IMR-90 (cell line): ENCODE results near the gene NFIX. TPM values are rescaled to one million over a fixed set of nuclear protein-coding genes. Genes with fewer than 3 reads are reported as not detected.

ENCODE experiments used
- ATAC-seq: fragments of 200-7000 bp; cut with Tn5 transposase; 2 replicates; pipeline ENCODE4 v1.9.1; 2020; ENCODE audit warnings: low read depth, mild to moderate bottlenecking, moderate library complexity
- BruUV-seq: library from RNA; stranded (reverse); fragments of 400-500 nt; replicated peaks from 2 replicates; lab custom pipeline; 2021; lab: Mats Ljungman, UMichigan
- CTCF ChIA-PET: fragments of 300-600 bp; formaldehyde crosslinking; extraction: SDS; loops from one replicate; lab custom pipeline; 2021; ENCODE audit warnings: antibody characterized with exemption; lab: Yijun Ruan, JAX
- POLR2A ChIA-PET: fragments of 300-600 bp; sonication (Branson Sonifier 250); formaldehyde crosslinking; loops from one replicate; lab custom pipeline; 2022; ENCODE audit warnings: antibody characterized with exemption; ENCODE audit not compliant: unreplicated experiment; lab: Charles Lee
- DNase-seq: peaks from one replicate; pipeline ENCODE4 v3.0.0; 2013
- H2AFZ ChIP-seq: replicated peaks from 2 replicates; pipeline ENCODE3; 2013; ENCODE audit warnings: low read length, mild to moderate bottlenecking; ENCODE audit not compliant: poor library complexity
- H2AK5ac ChIP-seq: 2 replicates; pipeline ENCODE4 v1.6.1; 2013; ENCODE audit warnings: low read depth, low read length, inconsistent platforms
- H2AK9ac ChIP-seq: replicated peaks from 2 replicates; pipeline ENCODE3; 2013; ENCODE audit warnings: mild to moderate bottlenecking, low read depth, low read length, moderate library complexity; ENCODE audit not compliant: poor library complexity
- H2BK120ac ChIP-seq: 2 replicates; pipeline ENCODE4 v1.6.1; 2013; ENCODE audit warnings: low read depth, low read length, inconsistent platforms
- H2BK15ac ChIP-seq: 3 replicates; pipeline ENCODE4 v1.6.1; 2013; ENCODE audit warnings: low read depth, low read length, inconsistent platforms
- H2BK20ac ChIP-seq: 2 replicates; pipeline ENCODE4 v1.6.1; 2013; ENCODE audit warnings: low read depth, mild to moderate bottlenecking, inconsistent platforms, low read length, moderate library complexity
- H2BK5ac ChIP-seq: 2 replicates; pipeline ENCODE4 v1.6.1; 2013; ENCODE audit warnings: mild to moderate bottlenecking, low read depth, low read length, inconsistent platforms; ENCODE audit not compliant: poor library complexity, severe bottlenecking
- H3K14ac ChIP-seq: replicated peaks from 2 replicates; pipeline ENCODE4 v1.6.1; 2013; ENCODE audit warnings: low read depth, low read length, inconsistent platforms
- H3K18ac ChIP-seq: 2 replicates; pipeline ENCODE4 v1.6.1; 2013; ENCODE audit warnings: low read depth, low read length, control low read depth
- H3K23ac ChIP-seq: 2 replicates; pipeline ENCODE4 v1.6.1; 2013; ENCODE audit warnings: low read depth, low read length, inconsistent platforms
- H3K27ac ChIP-seq: 2 replicates; pipeline ENCODE4 v1.5.1; 2013; ENCODE audit warnings: mild to moderate bottlenecking, control low read depth, low read length; ENCODE audit not compliant: insufficient read depth
- H3K27me3 ChIP-seq: 2 replicates; pipeline ENCODE4 v1.6.1; 2013; ENCODE audit warnings: low read length; ENCODE audit not compliant: control insufficient read depth, insufficient read depth
- H3K36me3 ChIP-seq: 2 replicates; pipeline ENCODE4 v1.6.1; 2013; ENCODE audit warnings: low read length, mixed read lengths; ENCODE audit not compliant: control insufficient read depth, insufficient read depth
- H3K4ac ChIP-seq: 2 replicates; pipeline ENCODE4 v1.6.1; 2013; ENCODE audit warnings: low read depth, low read length, inconsistent platforms
- H3K4me1 ChIP-seq: 2 replicates; pipeline ENCODE4 v1.6.1; 2013; ENCODE audit warnings: low read length, mixed read lengths; ENCODE audit not compliant: control insufficient read depth, insufficient read depth
- H3K4me2 ChIP-seq: 2 replicates; pipeline ENCODE4 v1.6.1; 2013; ENCODE audit warnings: low read depth, mild to moderate bottlenecking, control low read depth, low read length, moderate library complexity
- H3K4me3 ChIP-seq: 2 replicates; pipeline ENCODE4 v1.5.1; 2013; ENCODE audit warnings: low read depth, mild to moderate bottlenecking, control low read depth, low read length, moderate library complexity; ENCODE audit not compliant: insufficient read depth
- H3K56ac ChIP-seq: 2 replicates; pipeline ENCODE4 v1.6.1; 2013; ENCODE audit warnings: low read length, inconsistent platforms; ENCODE audit not compliant: insufficient read depth; ENCODE audit errors: extremely low read depth
- H3K79me1 ChIP-seq, 2 experiments: 2 replicates each; pipeline ENCODE4 v1.6.1; 2013; ENCODE audit warnings: low read length in 2 of 2, inconsistent platforms in 1 of 2, low read depth in 1 of 2
- H3K9ac ChIP-seq: 2 replicates; pipeline ENCODE4 v1.6.1; 2013; ENCODE audit warnings: low read depth, low read length, control low read depth
- H3K9me1 ChIP-seq: 2 replicates; pipeline ENCODE4 v1.6.1; 2013; ENCODE audit warnings: low read length, inconsistent platforms; ENCODE audit not compliant: insufficient read depth
- H3K9me3 ChIP-seq: 2 replicates; pipeline ENCODE4 v1.6.1; 2013; ENCODE audit warnings: low read length; ENCODE audit not compliant: control insufficient read depth, insufficient read depth
- H4K20me1 ChIP-seq: 2 replicates; pipeline ENCODE4 v1.6.1; 2013; ENCODE audit warnings: low read length, inconsistent platforms; ENCODE audit not compliant: insufficient read depth
- H4K5ac ChIP-seq: 2 replicates; pipeline ENCODE4 v1.6.1; 2013; ENCODE audit warnings: mild to moderate bottlenecking, low read depth, low read length, control low read depth
- H4K8ac ChIP-seq, 2 experiments: 2 replicates each; pipeline ENCODE4 v1.6.1; 2013; ENCODE audit warnings: low read depth in 2 of 2, low read length in 2 of 2, control low read depth in 1 of 2, inconsistent platforms in 1 of 2
- H4K91ac ChIP-seq: 2 replicates; pipeline ENCODE4 v1.6.1; 2013; ENCODE audit warnings: low read depth, low read length, inconsistent platforms; ENCODE audit not compliant: insufficient read depth
- BHLHE40 ChIP-seq: fragments of 150-350 bp; IDR thresholded peaks from 2 replicates; pipeline ENCODE4 v1.6.1; 2016; ENCODE audit warnings: mild to moderate bottlenecking, low read depth, low read length
- CEBPB ChIP-seq: IDR thresholded peaks from 2 replicates; pipeline ENCODE4 v1.6.1; 2012; ENCODE audit warnings: low read depth, low read length, improper control_type of control experiment
- CHD1 ChIP-seq: IDR thresholded peaks from 2 replicates; pipeline ENCODE4 v1.6.1; 2012; ENCODE audit warnings: low read depth, low read length, improper control_type of control experiment
- FOS ChIP-seq: fragments of 150-350 bp; IDR thresholded peaks from 2 replicates; pipeline ENCODE4 v1.6.1; 2016; ENCODE audit warnings: low read depth, low read length
- MAFK ChIP-seq: IDR thresholded peaks from 2 replicates; pipeline ENCODE4 v1.6.1; 2012; ENCODE audit warnings: low read depth, low read length, improper control_type of control experiment
- MAZ ChIP-seq: IDR thresholded peaks from 2 replicates; pipeline ENCODE4 v1.6.1; 2012; ENCODE audit warnings: low read depth, mild to moderate bottlenecking, low read length, improper control_type of control experiment, moderate library complexity, borderline replicate concordance
- MXI1 ChIP-seq: IDR thresholded peaks from 2 replicates; pipeline ENCODE4 v1.6.1; 2012; ENCODE audit warnings: low read depth, mild to moderate bottlenecking, low read length, moderate library complexity, borderline replicate concordance
- NFE2L2 ChIP-seq: fragments of 150-350 bp; IDR thresholded peaks from 2 replicates; pipeline ENCODE4 v1.6.1; 2016; ENCODE audit warnings: low read depth, mild to moderate bottlenecking, low read length
- POLR2A ChIP-seq: IDR thresholded peaks from 2 replicates; pipeline ENCODE4 v1.6.1; 2012; ENCODE audit warnings: mild to moderate bottlenecking, low read depth, low read length
- RAD21 ChIP-seq: IDR thresholded peaks from 2 replicates; pipeline ENCODE4 v1.6.1; 2012; ENCODE audit warnings: low read length, improper control_type of control experiment
- RFX5 ChIP-seq: IDR thresholded peaks from 2 replicates; pipeline ENCODE4 v1.8.0; 2012; ENCODE audit warnings: low read depth, mild to moderate bottlenecking, low read length, moderate library complexity
- SMC3 ChIP-seq: fragments of 150-350 bp; IDR thresholded peaks from 2 replicates; pipeline ENCODE4 v1.6.1; 2016; ENCODE audit warnings: low read depth, mild to moderate bottlenecking, antibody characterized with exemption, low read length, moderate library complexity
- WGBS, 2 experiments: methylation state at CpG; one replicate each; pipeline versions ENCODE4 v1.1.5 to v1.1.7; 2013; ENCODE audit warnings: missing lambda C conversion rate in 2 of 2; ENCODE audit not compliant: insufficient read length in 1 of 2; ENCODE audit errors: extremely low coverage in 2 of 2; 5-methylcytosine and 5-hydroxymethylcytosine counted together
- dilution Hi-C: fragments of 300-500 bp; cut with HindIII; formaldehyde crosslinking; loops from one replicate; pipeline ENCODE4 v1.14.3; 2018; ENCODE audit warnings: low sequenced_read_pairs; ENCODE audit not compliant: unreplicated experiment
- in situ Hi-C: fragments of 300-500 bp; cut with MboI; formaldehyde crosslinking; loops from 3 replicates; pipeline ENCODE4 v1.14.3; 2019; ENCODE audit warnings: low sequenced_read_pairs, inconsistent platforms, mixed read lengths
- intact Hi-C: fragments of 100-400 bp; cut with micrococcal nuclease; formaldehyde crosslinking; loops from 2 replicates; pipeline ENCODE4 v1.10.0; 2022
- polyA plus RNA-seq, 3 experiments: library from polyadenylated mRNA; depleted of rRNA; stranded (reverse); fragments of >200 nt; gene quantifications; 2 replicates each; pipeline ENCODE4 v1.2.3, GENCODE V29; 2012; ENCODE audit warnings: low replicate concordance in 1 of 3
- total RNA-seq: library from RNA; depleted of rRNA; stranded (reverse); fragments of >200 nt; gene quantifications from 2 replicates; pipeline ENCODE4 v1.2.3, GENCODE V29; 2012
- TF ChIP-seq, protein P1 (sequence below): conservative IDR thresholded peaks from 2 replicates; pipeline ENCODE4 v1.5.1; 2012; ENCODE audit warnings: mild to moderate bottlenecking, low read depth, low read length, improper control_type of control experiment
- TF ChIP-seq, protein P2 (sequence below): fragments of 150-350 bp; IDR thresholded peaks from 2 replicates; pipeline ENCODE4 v1.6.1; 2017; ENCODE audit warnings: mild to moderate bottlenecking, antibody characterized with exemption, low read length, low read depth

Gene NFIX
- total and polyA plus RNA-seq, 2 of the 4 experiments (the other 2 are of a cell fraction), result 10.2 to 47.7 TPM

DNA sequence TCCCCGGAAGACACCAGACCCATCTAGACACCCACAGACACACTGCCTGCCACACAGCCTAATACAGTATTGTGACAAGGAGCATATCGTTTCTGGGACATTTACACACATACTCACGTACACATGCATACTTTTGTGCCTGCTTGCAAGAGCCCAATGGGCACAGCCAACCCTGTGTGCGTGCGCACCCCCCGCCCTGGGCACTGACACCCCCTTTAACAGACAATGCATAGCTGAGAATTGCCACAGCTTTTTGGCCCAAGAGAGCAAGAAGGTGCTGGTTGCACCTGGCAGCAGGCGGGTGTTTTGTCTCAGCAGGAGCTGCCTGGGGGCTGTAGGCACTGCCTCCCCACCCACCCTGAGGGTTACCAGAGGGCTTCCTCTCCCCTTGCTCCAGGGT, 1.7 kb upstream of the NFIX start:
- BruUV-seq, result no TSS peak
- Histone ChIP-seq H4K8ac (no peak overlapping the region), H2AFZ (no peak overlapping the region), H3K18ac (no peak overlapping the region), H3K9ac (no peak overlapping the region), H3K27ac (no peak overlapping the region), H3K4me1 (peaks cover 13% of the 10 kb centered on the region), H3K4me3 (no peak overlapping the region), H3K27me3 (no peaks in the 10 kb centered on the region), H3K4ac (no peak overlapping the region), H3K79me1 (peaks cover 9 to 29% of the 10 kb centered on the region in 2 experiments), H2AK9ac (peak overlapping the region; percentile 88), H2AK5ac (no peak overlapping the region), H2BK20ac (no peak overlapping the region), H2BK5ac (no peak overlapping the region), H2BK120ac (no peak overlapping the region), H3K36me3 (peaks cover 3% of the 10 kb centered on the region), H2BK15ac (no peak overlapping the region), H4K20me1 (peaks cover 18% of the 10 kb centered on the region), H3K23ac (no peak overlapping the region), H3K9me3 (no peaks in the 10 kb centered on the region), H3K14ac (no peak overlapping the region), H4K91ac (no peak overlapping the region), H3K9me1 (peaks cover 12% of the 10 kb centered on the region), H3K4me2 (no peak overlapping the region), H4K5ac (no peak overlapping the region), H3K56ac (no peak overlapping the region)
- intact Hi-C loops (no loop called here), dilution Hi-C loops (no loop called here), in situ Hi-C loops (loop anchor here (25.0 kb wide), 1 partner anchor 744 kb away; a partner anchor contains a TSS)
- CTCF ChIA-PET, result interaction anchor here (3.3 kb wide), 1 partner anchor 68 kb away, joined by 10 read pairs; no protein-coding TSS in a partner anchor
- no peak for TF ChIP-seq MXI1
- TF ChIP-seq POLR2A, result no peak
- no peak for TF ChIP-seq NFE2L2
- TF ChIP-seq CEBPB, result no peak
- TF ChIP-seq, protein P1, sequence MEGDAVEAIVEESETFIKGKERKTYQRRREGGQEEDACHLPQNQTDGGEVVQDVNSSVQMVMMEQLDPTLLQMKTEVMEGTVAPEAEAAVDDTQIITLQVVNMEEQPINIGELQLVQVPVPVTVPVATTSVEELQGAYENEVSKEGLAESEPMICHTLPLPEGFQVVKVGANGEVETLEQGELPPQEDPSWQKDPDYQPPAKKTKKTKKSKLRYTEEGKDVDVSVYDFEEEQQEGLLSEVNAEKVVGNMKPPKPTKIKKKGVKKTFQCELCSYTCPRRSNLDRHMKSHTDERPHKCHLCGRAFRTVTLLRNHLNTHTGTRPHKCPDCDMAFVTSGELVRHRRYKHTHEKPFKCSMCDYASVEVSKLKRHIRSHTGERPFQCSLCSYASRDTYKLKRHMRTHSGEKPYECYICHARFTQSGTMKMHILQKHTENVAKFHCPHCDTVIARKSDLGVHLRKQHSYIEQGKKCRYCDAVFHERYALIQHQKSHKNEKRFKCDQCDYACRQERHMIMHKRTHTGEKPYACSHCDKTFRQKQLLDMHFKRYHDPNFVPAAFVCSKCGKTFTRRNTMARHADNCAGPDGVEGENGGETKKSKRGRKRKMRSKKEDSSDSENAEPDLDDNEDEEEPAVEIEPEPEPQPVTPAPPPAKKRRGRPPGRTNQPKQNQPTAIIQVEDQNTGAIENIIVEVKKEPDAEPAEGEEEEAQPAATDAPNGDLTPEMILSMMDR, result no peak
- no peak for TF ChIP-seq MAFK
- TF ChIP-seq CHD1, result no peak
- TF ChIP-seq BHLHE40, result no peak
- TF ChIP-seq MAZ, result no peak
- no peak for TF ChIP-seq RAD21
- TF ChIP-seq, protein P2, sequence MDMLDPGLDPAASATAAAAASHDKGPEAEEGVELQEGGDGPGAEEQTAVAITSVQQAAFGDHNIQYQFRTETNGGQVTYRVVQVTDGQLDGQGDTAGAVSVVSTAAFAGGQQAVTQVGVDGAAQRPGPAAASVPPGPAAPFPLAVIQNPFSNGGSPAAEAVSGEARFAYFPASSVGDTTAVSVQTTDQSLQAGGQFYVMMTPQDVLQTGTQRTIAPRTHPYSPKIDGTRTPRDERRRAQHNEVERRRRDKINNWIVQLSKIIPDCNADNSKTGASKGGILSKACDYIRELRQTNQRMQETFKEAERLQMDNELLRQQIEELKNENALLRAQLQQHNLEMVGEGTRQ, result no peak
- no peak for TF ChIP-seq SMC3
- no peak for TF ChIP-seq RFX5
- TF ChIP-seq FOS, result no peak
- 100% methylated on average over 3 of the region's 7 CpGs; no CpG with 5 or more reads in 1 of the 2 experiments for WGBS, 2 experiments
- DNase-seq, result no peak
- POLR2A ChIA-PET, result no interaction called here
- no peak for ATAC-seq
